Panc1 (cell line): ENCODE data around the gene MAML3.

ENCODE experiments used
- CTCF ChIP-seq: fragments of 450-650 bp; IDR thresholded peaks from 2 replicates; pipeline ENCODE4 v1.5.1; 2017; ENCODE audit warnings: mild to moderate bottlenecking
- TCF7L2 ChIP-seq: IDR thresholded peaks from 2 replicates; pipeline ENCODE4 v1.6.1; 2011; ENCODE audit warnings: mild to moderate bottlenecking, low read depth, low read length, inconsistent platforms

DNA sequence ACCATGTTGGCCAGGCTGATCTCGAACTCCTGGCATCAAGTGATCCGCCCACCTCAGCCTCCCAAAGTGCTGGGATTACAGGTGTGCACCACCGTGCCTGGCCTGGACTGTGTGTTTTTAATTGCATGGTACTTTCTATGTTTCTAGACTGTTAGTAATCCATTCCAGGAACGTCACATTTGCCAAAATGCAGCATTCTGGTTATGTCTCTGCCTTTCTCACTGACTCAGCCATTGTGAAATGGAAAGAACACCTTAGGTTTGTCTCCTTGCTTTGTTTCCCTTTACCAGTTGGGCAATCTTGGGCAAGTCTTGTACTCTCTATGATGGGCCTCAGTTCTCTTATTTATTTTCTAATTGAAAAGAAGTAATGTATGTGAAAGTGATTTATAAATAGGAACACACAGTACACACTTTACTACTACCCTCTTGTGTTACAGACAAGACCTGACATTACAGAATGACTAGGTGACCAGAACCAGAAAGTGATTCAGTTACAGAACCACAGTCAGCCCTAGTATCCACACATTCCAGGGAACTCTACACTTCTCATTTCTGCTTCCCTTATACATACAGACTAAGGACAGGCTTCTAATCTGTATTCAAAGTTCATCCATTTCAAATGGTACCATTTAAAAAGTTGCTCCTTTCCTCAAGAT is 301.2 kb downstream of the MAML3 start:
- TF ChIP-seq TCF7L2, result no peak
- no peak for TF ChIP-seq CTCF
